Amniotic epithelial cell (primary cell): ENCODE data around the gene C16orf86.
"Not testable (repeated sequence)": the region's sequence is repeated elsewhere in the genome, so short reads cannot be mapped to it uniquely, and the experiment has no call there.

ENCODE experiments used
- DNase-seq: peaks from one replicate; pipeline ENCODE4 v3.0.0-alpha.2; 2010; ENCODE audit warnings: low read depth

C16orf86 gene

DNA sequence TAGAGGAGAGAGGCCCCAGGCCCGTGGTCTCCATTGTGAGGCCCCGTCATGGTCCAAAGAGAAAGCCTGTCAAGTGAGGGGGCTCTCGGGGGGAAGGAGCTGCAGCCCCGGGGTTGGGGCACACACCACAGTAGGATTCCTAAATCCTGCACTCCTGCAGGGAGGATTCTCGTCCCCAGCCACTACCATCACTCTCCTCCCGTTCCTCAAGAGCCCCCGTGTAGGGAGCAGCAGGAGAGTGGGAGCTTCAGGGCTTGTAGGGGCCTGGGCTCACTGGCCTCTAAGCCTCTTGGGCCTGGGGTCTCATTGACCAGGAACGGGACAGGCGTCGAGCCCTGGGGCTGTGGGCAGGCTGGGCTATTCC lies 821 bp downstream of the C16orf86 start:
- no peak for DNase-seq

- DNase-seq, result peak; percentile 83
Measured at GRCh38 chr16:67667817-67668494, 1.3 kb downstream of the C16orf86 start.

GRCh38 chr16:67668495-67669157 lies 2.0 kb downstream of the C16orf86 start:
- no peak for DNase-seq

DNA sequence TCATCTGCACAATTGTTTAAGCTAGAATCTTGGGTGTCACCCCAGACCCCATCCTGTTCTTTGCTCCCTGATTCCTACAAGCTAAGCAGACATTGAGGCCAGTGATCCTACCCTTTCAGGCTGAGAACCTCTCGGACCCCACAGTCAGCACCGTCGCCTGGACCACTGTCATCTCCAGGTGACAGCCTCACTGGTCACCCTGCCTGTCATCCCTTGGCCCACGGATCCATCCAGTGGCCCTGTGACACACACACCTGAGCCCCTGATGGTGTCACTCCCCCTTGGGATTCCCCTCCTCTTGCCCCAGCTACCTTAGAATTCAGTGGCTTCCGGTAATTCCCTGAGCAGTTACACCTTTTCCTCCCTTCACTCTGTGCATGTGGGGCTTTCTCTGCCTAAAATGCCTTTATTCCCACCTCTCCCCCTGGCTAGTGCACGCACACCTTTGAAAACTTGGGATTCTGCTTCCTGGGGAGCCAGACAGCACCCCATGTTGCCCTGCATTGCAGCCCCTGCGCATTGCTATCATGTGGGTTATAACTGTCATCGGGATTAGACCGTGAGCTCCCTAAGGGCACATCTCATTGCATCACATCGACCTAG lies 3.0 kb downstream of the C16orf86 start:
- DNase-seq, result no peak

GRCh38 chr16:67672306-67672705 lies 5.7 kb downstream of the C16orf86 start:
- DNase-seq, result no peak

- peak; percentile 80 for DNase-seq
Measured at GRCh38 chr16:67672739-67673662, 6.4 kb downstream of the C16orf86 start.

- DNase-seq, result no peak
Measured at GRCh38 chr16:67673712-67674580, 7.3 kb downstream of the C16orf86 start.

DNA sequence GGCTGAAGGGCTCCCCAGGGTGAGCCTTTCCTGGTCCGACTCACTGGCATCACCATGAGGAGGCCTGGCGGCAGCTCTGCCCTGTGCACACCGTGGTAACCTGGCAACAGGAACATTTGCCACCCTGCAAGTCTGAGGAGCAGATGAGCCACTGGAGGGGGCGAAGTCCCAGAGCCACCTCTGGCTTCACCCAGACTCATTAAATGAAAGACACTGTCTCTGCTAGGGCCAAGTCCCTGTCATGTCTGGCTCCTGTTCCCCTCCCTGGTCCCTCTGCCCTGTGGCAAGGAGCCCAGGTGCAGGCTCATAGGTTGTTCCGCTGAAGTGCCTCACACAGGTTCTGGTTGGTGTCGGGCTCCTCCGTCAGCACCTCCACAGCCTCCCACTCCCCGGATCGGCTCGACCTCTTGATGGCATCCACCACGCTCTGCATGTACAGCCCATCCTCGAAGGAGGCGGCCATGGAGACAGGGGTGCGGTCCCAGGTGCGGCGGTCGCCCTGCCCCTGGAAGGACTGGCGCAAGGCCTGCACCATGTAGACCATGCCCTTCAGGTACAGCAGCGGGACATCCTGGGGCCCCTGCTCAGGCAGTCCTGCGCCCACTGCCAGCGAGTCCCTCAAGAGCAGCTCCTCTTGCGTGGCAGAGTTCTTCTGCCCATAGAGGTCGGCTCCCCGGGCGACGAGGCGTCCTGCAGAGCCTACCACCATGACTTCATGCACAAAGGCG lies 8.4 kb downstream of the C16orf86 start:
- DNase-seq, result no peak

GRCh38 chr16:67675579-67675935 lies 8.9 kb downstream of the C16orf86 start:
- DNase-seq, result no peak

DNA sequence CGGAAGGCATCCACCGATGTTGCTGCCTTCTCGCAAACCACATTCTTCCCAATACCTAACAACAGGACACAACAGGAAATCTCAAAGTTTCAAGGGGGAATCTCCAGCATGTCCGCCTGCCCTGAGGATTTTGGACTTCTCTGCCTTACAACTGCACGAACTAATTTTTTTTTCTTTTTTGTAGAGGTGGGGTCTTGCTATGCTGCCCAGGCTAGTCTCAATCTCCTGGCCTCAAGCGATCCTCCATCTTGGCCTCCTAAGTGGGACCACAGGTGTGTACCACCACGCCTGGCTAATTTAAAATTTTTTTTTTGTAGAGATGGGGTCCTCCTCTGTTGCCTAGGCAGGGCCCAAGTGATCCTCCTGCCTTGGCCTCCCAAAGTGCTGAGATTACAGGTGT lies 9.4 kb downstream of the C16orf86 start:
- no peak for DNase-seq

GRCh38 chr16:67676516-67676915 lies 9.9 kb downstream of the C16orf86 start:
- DNase-seq, result no peak

GRCh38 chr16:67676939-67677338 lies 10.3 kb downstream of the C16orf86 start:
- no peak for DNase-seq

DNA sequence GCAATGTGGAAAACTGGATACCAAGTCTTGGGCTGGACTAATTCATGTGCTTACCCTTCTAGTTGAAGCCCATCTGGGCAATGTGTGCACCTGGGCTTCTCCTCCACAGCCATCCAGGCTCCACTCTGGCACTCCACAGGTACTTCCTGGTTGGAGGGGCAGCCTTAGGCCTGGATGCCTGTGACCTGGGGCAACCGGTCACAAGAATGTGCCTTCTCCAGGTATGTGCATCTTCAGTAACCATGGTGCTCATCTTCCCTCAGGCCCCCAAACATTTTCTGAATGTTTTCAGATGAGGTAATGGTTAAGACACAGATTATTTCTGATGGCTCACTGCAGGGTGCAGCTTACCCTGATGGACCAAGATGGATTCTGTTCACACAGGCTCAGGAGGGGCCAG lies 11.1 kb downstream of the C16orf86 start:
- DNase-seq, result no peak

GRCh38 chr16:67678354-67679023 lies 11.9 kb downstream of the C16orf86 start:
- DNase-seq, result no peak

DNA sequence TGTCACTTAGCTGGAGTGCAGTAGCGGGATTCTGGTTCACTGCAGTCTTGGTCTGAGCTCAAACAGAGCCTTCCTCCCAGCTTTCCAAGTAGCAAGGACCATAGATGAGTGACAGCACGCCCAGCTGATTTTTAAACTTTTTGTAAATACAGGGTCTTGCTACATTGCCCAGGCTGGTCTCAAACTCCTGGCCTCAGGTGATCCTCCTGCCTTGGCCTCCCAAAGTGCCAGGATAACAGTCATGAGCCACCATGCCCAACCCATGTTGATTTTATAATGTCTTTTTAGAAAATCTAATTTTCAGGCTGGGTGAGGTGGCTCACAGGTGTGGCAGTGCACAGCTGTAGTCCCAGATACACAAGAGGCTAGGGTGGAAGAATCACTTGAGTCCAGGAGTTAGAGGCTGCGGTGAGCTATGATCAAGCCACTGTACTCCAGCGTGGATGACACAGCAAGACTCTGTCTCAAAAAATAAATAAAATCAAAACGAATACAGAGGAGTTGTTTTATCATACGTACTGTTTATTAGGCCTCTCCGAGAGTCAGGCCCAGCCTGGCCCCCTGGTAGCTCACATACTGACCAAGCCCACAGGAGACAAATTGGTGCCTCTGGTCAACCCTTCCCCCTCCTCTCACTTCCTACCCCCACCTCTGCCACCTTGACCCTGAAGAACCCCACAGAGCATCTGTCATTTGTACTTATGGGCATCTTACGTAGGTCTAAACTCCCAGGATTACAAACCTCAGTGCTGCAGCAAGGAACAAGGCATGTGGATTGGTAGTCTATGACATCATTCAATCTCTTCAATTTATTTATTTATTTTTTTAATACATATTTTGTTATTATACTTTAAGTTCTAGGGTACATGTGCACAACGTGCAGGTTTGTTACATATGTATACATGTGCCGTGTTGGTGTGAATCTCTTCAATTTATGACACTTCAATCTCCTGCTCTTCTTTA lies 13.6 kb downstream of the C16orf86 start:
- no peak for DNase-seq

DNA sequence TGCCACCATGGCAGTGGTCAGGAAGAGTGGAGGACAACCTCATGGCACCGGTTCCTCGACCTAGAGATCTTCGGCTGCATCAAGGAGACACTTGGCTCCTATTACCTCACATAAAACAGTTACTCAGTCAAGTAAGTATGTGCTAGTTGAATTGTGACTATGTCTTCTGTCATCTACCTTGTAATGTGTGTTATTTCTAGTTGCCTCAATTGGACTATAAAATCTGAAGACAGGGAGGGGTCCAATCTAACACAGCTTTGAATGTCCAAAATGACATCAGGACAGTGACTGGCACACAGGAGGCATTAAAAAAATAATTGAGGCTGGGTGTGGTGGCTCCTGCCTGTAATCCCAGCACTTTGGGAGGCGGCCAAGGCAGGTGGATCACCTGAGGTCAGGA lies 17.2 kb downstream of the C16orf86 start:
- DNase-seq, result no peak

DNA sequence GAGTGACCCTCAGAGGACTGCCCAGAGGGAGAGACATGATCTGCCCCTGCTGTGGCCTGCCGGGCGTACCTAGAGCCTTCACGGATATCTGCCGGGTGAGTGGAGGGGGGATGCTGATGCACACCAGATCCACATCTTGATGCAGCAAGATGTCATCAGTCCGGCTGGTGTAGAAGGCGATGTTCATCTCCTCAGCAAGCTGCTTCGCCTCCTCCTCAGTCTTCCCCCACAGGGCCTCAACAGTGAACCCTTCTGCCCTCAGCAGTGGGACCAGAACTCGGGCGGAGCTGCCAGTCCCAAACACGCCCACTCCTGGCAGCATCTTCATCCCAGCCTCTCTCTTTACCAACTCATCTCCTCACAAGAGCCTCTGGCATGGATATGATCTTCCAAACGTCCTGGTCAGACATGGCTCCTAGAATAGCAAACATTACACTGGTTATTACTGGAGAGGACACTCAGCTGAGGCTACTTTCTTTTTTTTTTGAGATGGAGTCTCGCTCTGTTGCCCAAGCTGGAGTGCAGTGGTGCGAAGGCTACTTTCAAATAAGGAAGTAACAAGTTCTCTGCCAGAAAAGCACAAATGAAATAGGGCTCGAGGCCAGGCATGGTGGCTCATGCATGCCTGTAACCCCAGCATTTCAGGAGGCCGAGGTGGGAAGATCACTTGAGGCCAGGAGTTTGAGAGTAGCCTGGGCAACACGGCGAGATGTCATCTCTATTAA lies 18.9 kb downstream of the C16orf86 start:
- DNase-seq, result no peak

DNA sequence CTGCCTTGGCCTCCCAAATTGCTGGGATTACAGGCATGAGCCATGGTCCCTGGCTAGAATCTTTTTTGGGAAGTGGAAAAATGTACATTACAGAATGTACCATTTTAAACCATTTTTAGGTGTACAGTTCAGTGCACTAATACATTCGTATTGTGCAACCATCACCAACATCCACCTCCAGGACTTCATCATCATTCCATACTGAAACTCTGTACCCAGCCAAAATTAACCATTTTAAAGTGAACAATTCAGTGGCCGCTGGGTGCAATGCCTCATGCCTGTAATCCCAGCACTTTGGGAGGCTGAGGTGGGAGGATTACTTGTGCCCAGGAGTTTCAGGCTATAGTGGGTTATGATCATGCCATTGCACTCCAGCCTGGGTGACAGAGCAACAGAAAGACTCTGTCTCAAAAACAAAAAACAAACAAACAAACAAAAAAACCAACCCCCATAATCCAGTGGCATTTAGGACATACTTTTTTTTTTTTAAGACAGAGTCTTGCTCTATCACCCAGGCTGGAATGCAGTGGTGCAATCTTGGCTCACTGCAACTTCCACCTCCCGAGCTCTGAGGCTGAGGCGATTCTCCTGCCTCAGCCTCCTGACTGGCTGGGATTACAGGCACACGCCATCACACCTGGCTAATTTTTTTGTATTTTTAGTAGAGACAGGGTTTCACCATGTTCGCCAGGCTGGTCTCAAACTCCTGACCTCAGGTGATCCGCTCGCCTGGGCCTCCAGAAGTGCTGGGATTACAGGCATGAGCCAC lies 27.1 kb downstream of the C16orf86 start:
- DNase-seq, result not testable (repeated sequence)
